Endothelial cell of umbilical vein (primary cell): Measurements from ENCODE around the gene SELPLG.

Source experiments
- POLR2AphosphoS5 ChIP-seq: IDR thresholded peaks from 2 replicates; pipeline ENCODE4 v1.6.1; 2012; ENCODE audit warnings: low read depth, mild to moderate bottlenecking, control low read depth, low read length, moderate library complexity; ENCODE audit not compliant: insufficient read depth
- TF ChIP-seq, protein P1 (sequence below), 2 donors: IDR thresholded peaks; 1 replicate in 1 of 2; 2 replicates in 1 of 2; pipeline ENCODE4 v1.5.1; 2011; ENCODE audit warnings: low read length in 2 of 2, mild to moderate bottlenecking in 2 of 2, moderate library complexity in 2 of 2, control low read depth in 1 of 2, inconsistent platforms in 1 of 2, low read depth in 1 of 2; ENCODE audit not compliant: insufficient read depth in 1 of 2; ENCODE audit errors: extremely low read depth in 1 of 2

GRCh38 chr12:108611884-108612415, 21.7 kb downstream of the SELPLG start:
- TF ChIP-seq, protein P1, sequence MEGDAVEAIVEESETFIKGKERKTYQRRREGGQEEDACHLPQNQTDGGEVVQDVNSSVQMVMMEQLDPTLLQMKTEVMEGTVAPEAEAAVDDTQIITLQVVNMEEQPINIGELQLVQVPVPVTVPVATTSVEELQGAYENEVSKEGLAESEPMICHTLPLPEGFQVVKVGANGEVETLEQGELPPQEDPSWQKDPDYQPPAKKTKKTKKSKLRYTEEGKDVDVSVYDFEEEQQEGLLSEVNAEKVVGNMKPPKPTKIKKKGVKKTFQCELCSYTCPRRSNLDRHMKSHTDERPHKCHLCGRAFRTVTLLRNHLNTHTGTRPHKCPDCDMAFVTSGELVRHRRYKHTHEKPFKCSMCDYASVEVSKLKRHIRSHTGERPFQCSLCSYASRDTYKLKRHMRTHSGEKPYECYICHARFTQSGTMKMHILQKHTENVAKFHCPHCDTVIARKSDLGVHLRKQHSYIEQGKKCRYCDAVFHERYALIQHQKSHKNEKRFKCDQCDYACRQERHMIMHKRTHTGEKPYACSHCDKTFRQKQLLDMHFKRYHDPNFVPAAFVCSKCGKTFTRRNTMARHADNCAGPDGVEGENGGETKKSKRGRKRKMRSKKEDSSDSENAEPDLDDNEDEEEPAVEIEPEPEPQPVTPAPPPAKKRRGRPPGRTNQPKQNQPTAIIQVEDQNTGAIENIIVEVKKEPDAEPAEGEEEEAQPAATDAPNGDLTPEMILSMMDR (IDR thresholded peaks at IDR 0.05; ENCODE audit: extremely low read depth in 1 of 2, insufficient read depth in 1 of 2, low read depth in 1 of 2, low read length in 2 of 2): peak; percentile 58 to 61
- no peak for TF ChIP-seq POLR2AphosphoS5
